GM12892 (cell line): ENCODE measurements around the gene ZNF213.

Experiments
- POLR2A ChIP-seq: IDR thresholded peaks from 2 replicates; pipeline ENCODE4 v1.6.1; 2011; ENCODE audit warnings: low read depth, low read length, control low read depth
- POLR2AphosphoS5 ChIP-seq: IDR thresholded peaks from 2 replicates; pipeline ENCODE4 v1.6.1; 2011; ENCODE audit warnings: low read depth, low read length, control low read depth
- TAF1 ChIP-seq: IDR thresholded peaks from 2 replicates; pipeline ENCODE4 v1.6.1; 2011; ENCODE audit warnings: low read depth, mild to moderate bottlenecking, control low read depth, low read length, borderline replicate concordance

- no peak for TF ChIP-seq POLR2AphosphoS5
- TF ChIP-seq POLR2A: no peak
- no peak for TF ChIP-seq TAF1
These were observed 15.8 kb downstream of the ZNF213 start for GRCh38 chr16:3150346-3151218.
